Colonic mucosa (tissue), 4 donors: ENCODE measurements around the gene MBD3L2. TPM values are rescaled to one million over a fixed set of nuclear protein-coding genes. Genes with fewer than 3 reads are reported as not detected.
"Not testable (repeated sequence)": the region's sequence is repeated elsewhere in the genome, so short reads cannot be mapped to it uniquely, and the experiment has no call there.

ENCODE experiments used
- DNase-seq: peaks from one replicate; pipeline ENCODE4 v3.0.0-alpha.2; 2020
- H3K27ac ChIP-seq: fragments of 200-600 bp; one replicate; pipeline ENCODE4 v1.8.0; 2021
- H3K27me3 ChIP-seq: fragments of 200-600 bp; one replicate; pipeline ENCODE4 v1.8.0; 2021
- H3K36me3 ChIP-seq: fragments of 200-600 bp; one replicate; pipeline ENCODE4 v1.8.0; 2021
- H3K4me1 ChIP-seq: fragments of 200-600 bp; one replicate; pipeline ENCODE4 v1.8.0; 2021; ENCODE audit warnings: mild to moderate bottlenecking
- H3K4me3 ChIP-seq: fragments of 200-600 bp; one replicate; pipeline ENCODE4 v1.8.0; 2021
- H3K9ac ChIP-seq, 2 donors: one replicate each; pipeline ENCODE4 v1.7.0; 2013; ENCODE audit warnings: control low read depth in 2 of 2, low read depth in 2 of 2, low read length in 2 of 2
- H3K9me3 ChIP-seq: fragments of 200-600 bp; one replicate; pipeline ENCODE4 v1.8.0; 2021
- intact Hi-C: fragments of 100-400 bp; cut with DNase I; formaldehyde crosslinking; loops from one replicate; pipeline ENCODE4 v1.14.1; 2022
- total RNA-seq, 2 donors: library from RNA; stranded (reverse); fragmentation: NEBNext Ultra II Directional in 1 of 2; extraction: Animal tissue kit (Norgen Biotek cat#: 25700) in 1 of 2; gene quantifications; one replicate each; pipeline ENCODE4 v1.2.1, GENCODE V29; 2021
- TF ChIP-seq, protein P1 (sequence below): fragments of 200-600 bp; IDR thresholded peaks from one replicate; pipeline ENCODE4 v1.8.0; 2022; ENCODE audit warnings: antibody characterized with exemption, mild to moderate bottlenecking
- donor health status: healthy.
- donor health status: DM: no; HTN: no; CAD: no.
- donor health status: DM: no; HTN: no; CAD: no.

MBD3L2 gene
- total RNA-seq, 2 donors from 2014 or later, result not detected

DNA sequence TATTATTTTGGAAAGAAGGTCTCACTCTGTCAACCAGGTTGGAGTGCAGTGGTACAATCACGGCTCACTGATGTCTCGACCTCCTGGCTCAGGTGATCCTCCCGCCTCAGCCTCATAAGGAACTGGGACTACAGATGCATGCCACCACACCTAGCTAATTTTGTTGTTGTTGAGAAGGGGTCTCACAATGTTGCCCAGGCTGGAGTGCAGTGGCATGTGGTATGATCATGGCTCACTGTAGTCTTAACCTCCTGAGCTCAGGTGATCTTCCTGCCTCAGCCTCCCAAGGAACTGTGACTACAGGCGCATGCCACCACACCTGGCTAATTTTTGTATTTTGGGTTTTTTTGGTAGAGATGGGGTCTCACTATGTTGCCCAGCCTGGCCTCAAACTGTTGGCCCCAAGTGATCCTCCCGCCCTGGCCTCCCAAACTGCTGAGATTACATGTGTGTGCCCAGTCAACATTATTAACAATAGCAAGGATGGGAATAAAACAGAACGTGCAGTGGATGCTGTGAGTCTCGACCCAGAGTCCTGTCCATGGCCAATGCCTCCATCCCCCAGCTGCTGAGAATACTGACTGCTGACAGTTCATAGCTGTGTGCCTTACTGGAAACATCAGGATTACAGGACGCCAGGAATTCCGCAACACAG lies 14.8 kb downstream of the MBD3L2 start:
- Histone ChIP-seq H3K4me3 (no peak overlapping the region), H3K27ac (no peak overlapping the region), H3K9ac (no peak overlapping the region), H3K36me3 (no peaks in the 10 kb centered on the region), H3K27me3 (no peaks in the 10 kb centered on the region), H3K9me3 (no peaks in the 10 kb centered on the region), H3K4me1 (no peaks in the 10 kb centered on the region)
- TF ChIP-seq, protein P1, sequence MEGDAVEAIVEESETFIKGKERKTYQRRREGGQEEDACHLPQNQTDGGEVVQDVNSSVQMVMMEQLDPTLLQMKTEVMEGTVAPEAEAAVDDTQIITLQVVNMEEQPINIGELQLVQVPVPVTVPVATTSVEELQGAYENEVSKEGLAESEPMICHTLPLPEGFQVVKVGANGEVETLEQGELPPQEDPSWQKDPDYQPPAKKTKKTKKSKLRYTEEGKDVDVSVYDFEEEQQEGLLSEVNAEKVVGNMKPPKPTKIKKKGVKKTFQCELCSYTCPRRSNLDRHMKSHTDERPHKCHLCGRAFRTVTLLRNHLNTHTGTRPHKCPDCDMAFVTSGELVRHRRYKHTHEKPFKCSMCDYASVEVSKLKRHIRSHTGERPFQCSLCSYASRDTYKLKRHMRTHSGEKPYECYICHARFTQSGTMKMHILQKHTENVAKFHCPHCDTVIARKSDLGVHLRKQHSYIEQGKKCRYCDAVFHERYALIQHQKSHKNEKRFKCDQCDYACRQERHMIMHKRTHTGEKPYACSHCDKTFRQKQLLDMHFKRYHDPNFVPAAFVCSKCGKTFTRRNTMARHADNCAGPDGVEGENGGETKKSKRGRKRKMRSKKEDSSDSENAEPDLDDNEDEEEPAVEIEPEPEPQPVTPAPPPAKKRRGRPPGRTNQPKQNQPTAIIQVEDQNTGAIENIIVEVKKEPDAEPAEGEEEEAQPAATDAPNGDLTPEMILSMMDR, result no peak
- no peak for DNase-seq
- intact Hi-C loops, result no loop called here

- H3K4me3 ChIP-seq, H3K36me3 ChIP-seq, H3K9me3 ChIP-seq, H3K27ac ChIP-seq, H3K4me1 ChIP-seq, intact Hi-C loops, H3K9ac ChIP-seq, H3K27me3 ChIP-seq: not testable (repeated sequence)
- DNase-seq, result peak; percentile 34
Observed at GRCh38 chr19:7067122-7067521, 18.0 kb downstream of the MBD3L2 start.

DNA sequence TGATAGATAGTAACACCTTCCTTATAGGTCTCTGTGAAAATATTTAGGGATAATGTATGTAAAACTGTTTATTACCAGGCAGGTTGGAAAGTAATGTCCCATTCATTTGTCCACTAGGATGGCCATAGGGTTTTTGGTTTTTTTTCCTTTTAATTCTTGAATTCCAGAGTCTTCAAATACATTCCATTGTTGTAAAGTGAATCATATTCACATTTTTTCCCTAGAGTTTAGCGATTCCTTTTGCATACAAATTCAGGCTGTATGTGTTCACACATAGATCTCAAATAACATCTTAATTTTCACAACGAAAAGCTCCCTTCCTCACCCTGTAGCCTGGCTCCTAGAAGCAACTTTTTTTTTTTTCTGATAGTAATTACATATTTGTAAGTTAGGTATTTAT lies 18.6 kb downstream of the MBD3L2 start:
- H3K9ac ChIP-seq, result no peak overlapping the region
- no peak overlapping the region for H3K27ac ChIP-seq
- peaks cover 7% of the 10 kb centered on the region for H3K36me3 ChIP-seq
- H3K4me3 ChIP-seq, result no peak overlapping the region
- intact Hi-C loops, result no loop called here
- TF ChIP-seq, protein P1, result no peak
- H3K9me3 ChIP-seq, result no peaks in the 10 kb centered on the region
- no peaks in the 10 kb centered on the region for H3K27me3 ChIP-seq
- no peak for DNase-seq
- H3K4me1 ChIP-seq, result no peaks in the 10 kb centered on the region

GRCh38 chr19:7068599-7068998 lies 19.5 kb downstream of the MBD3L2 start:
- no peak overlapping the region for H3K4me3 ChIP-seq
- no peak overlapping the region for H3K27ac ChIP-seq
- TF ChIP-seq, protein P1, result no peak
- H3K9me3 ChIP-seq, result no peaks in the 10 kb centered on the region
- H3K27me3 ChIP-seq, result no peaks in the 10 kb centered on the region
- peak overlapping the region in 1 of 2 donors; percentile 24 for H3K9ac ChIP-seq
- H3K36me3 ChIP-seq, result peaks cover 13% of the 10 kb centered on the region
- no peaks in the 10 kb centered on the region for H3K4me1 ChIP-seq
- intact Hi-C loops, result no loop called here
- no peak for DNase-seq

GRCh38 chr19:7069042-7069903 lies 20.2 kb downstream of the MBD3L2 start, which contains the start of gene ZNF557:
TSS of gene ZNF557 (plus strand) at chr19:7069703. CDS start at chr19:7075075, 5,372 bp downstream.
- Histone ChIP-seq H3K4me3 (peak within 1 kb of the TSS; percentile 95), H3K27ac (peak within 1 kb of the TSS; percentile 67), H3K27me3 (no peaks in the 10 kb centered on the region), H3K36me3 (peaks cover 13% of the 10 kb centered on the region), H3K9ac (peak within 1 kb of the TSS; percentile 86 to 90), H3K4me1 (no peaks in the 10 kb centered on the region), H3K9me3 (no peaks in the 10 kb centered on the region)
- TF ChIP-seq, protein P1, result no peak
- intact Hi-C loops, result no loop called here
- peak; percentile 99 for DNase-seq

DNA sequence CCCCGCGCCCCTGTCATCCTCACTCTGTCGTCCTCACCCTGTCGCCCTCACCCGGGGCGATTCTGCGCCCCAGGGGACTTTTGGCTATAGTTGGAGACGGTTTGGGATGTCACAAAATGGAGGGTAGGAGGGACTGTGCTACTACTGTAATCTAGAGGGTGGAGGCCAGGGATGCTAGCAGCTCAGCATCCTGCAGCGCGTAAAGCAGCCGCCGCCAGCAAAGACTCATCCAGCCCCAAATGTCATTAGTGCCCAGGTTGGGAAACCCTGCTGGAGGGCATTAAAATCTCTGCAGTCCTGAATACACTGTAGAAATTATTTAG lies 20.7 kb downstream of the MBD3L2 start:
- Histone ChIP-seq H3K4me3 (peak overlapping the region; percentile 95), H3K36me3 (peaks cover 13% of the 10 kb centered on the region), H3K4me1 (no peaks in the 10 kb centered on the region), H3K27ac (peak overlapping the region; percentile 67), H3K9ac (peak overlapping the region; percentile 86 to 90), H3K27me3 (no peaks in the 10 kb centered on the region), H3K9me3 (no peaks in the 10 kb centered on the region)
- TF ChIP-seq, protein P1, result no peak
- intact Hi-C loops, result no loop called here
- no peak for DNase-seq
